Heart right ventricle (tissue), 16 donors: ENCODE data around the gene YPEL2. TPM values are rescaled to one million over a fixed set of nuclear protein-coding genes. Genes with fewer than 3 reads are reported as not detected.

Source experiments
- ATAC-seq, 8 donors: fragments of 200-7000 bp; cut with Tn5 transposase; one replicate each; pipeline ENCODE4 v1.9.1; 2020; ENCODE audit warnings: mild to moderate bottlenecking in 8 of 8, moderate library complexity in 8 of 8, moderate number of reproducible peaks in 1 of 8
- DNase-seq, 2 donors: peaks; one replicate each; pipeline ENCODE4 v3.0.0-alpha.2; 2020
- H3K27ac ChIP-seq, 10 donors: fragments of 200-600 bp; sonication (generic) in 2 of 10; one replicate each; pipeline versions ENCODE4 v1.5.0 to v1.8.0; 2020 to 2022; ENCODE audit warnings: mild to moderate bottlenecking in 3 of 10
- H3K27me3 ChIP-seq, 7 donors: fragments of 200-600 bp; one replicate each; pipeline ENCODE4 v1.8.0; 2021 to 2022; ENCODE audit warnings: mild to moderate bottlenecking in 2 of 7
- H3K36me3 ChIP-seq, 9 donors: fragments of 200-600 bp; sonication (generic) in 1 of 9; one replicate each; pipeline versions ENCODE4 v1.5.0 to v1.8.0; 2020 to 2022; ENCODE audit warnings: mild to moderate bottlenecking in 2 of 9
- H3K4me1 ChIP-seq, 9 donors: fragments of 200-600 bp; sonication (generic) in 1 of 9; one replicate each; pipeline versions ENCODE4 v1.5.0 to v1.8.0; 2020 to 2022; ENCODE audit warnings: mild to moderate bottlenecking in 4 of 9
- H3K4me3 ChIP-seq, 10 donors: fragments of 200-600 bp; sonication (generic) in 2 of 10; one replicate each; pipeline versions ENCODE4 v1.5.0 to v1.8.0; 2020 to 2022; ENCODE audit warnings: mild to moderate bottlenecking in 7 of 10, moderate library complexity in 2 of 10
- H3K9me3 ChIP-seq, 11 donors: fragments of 200-600 bp in 10 of 11; sonication (generic) in 2 of 11; one replicate each; pipeline versions ENCODE4 v1.5.0 to v1.8.0; 2013 to 2022; ENCODE audit warnings: mild to moderate bottlenecking in 2 of 11, control low read depth in 1 of 11, moderate library complexity in 1 of 11
- CTCF ChIP-seq, 9 donors: fragments of 200-600 bp; sonication (generic) in 2 of 9; IDR thresholded peaks; one replicate each; pipeline versions ENCODE4 v1.5.0 to v1.8.0; 2021 to 2022; ENCODE audit warnings: antibody characterized with exemption in 9 of 9, mild to moderate bottlenecking in 5 of 9, moderate library complexity in 1 of 9
- WGBS, 2 donors: extraction: QIAGEN DNeasy Blood & Tissue Kit; methylation state at CpG; one replicate each; pipeline ENCODE4 v1.1.7; 2013; ENCODE audit warnings: inconsistent platforms in 1 of 2; 5-methylcytosine and 5-hydroxymethylcytosine counted together
- intact Hi-C, 10 donors: fragments of 100-400 bp; cut with DNase I; formaldehyde crosslinking; loops; one replicate each; pipeline versions ENCODE4 v1.11.1 to v1.14.2; 2022
- polyA plus RNA-seq, 2 donors: library from polyadenylated mRNA; stranded (reverse); fragments of 200-250 nt; gene quantifications; one replicate each; pipeline ENCODE4 v1.2.3, GENCODE V29; 2013
- total RNA-seq, 10 donors: library from RNA; stranded (reverse); fragmentation: NEBNext Ultra II Directional in 3 of 10; extraction: Animal tissue kit (Norgen Biotek cat#: 25700) in 3 of 10; gene quantifications; one replicate each; pipeline versions ENCODE4 v1.2.1 to v1.2.4, GENCODE V29; 2021 to 2023
- donor health status: Arrhythmogenic right ventricular cardiomyopathy.
- donor health status: ischemic (EF 13 %, LVEDD 7.1; RV severe dilation, severe dysfunction).
- donor health status: healthy with polysubstance abuse.
- donor health status: DM: no; HTN: yes; CAD: no.
- donor health status: DM: no; HTN: no; CAD: no.
- donor health status: ischemic (EF 25% LVEDD 6.9; RV normal size, moderate dysfunction).
- donor health status: ischemic (EF 25% LVEDD 5.7; RV mildly dilated, moderate dysfunction).
- donor health status: healthy.
- donor health status: DM: yes; HTN: yes; CAD: no.
- donor health status: Ischemic cardiomyopathy.
- donor health status: ischemic (EF 35%, LVEDD 5.7; RV mildly dilated, moderate dysfunction).
- donor health status: nonischemic (EF 11% LVEDD 7.7; RV severe dilation, severe dysfunction).
- donor health status: DM: yes; HTN: yes; CAD: no.
- donor health status: PGD.
- donor health status: ischemic (EF 29% LVEDD 5.4; RV normal size, mild dysfunction).
- donor health status: nonischemic (EF 23%, LVEDD 6.1; RV moderate dilation, normal function).

Gene YPEL2
- total and polyA plus RNA-seq, 12 donors = 5.0 to 57.1 (median 36.5) TPM

- no peaks in the 10 kb centered on the region for H3K9me3 ChIP-seq
- peaks cover 0 to 3% (median 0%) of the 10 kb centered on the region in 9 donors for H3K36me3 ChIP-seq
- peak overlapping the region; percentile 89 to 97 (median 92) for H3K27ac ChIP-seq
- no peaks in the 10 kb centered on the region for H3K27me3 ChIP-seq
- H3K4me3 ChIP-seq = no peak overlapping the region
- 86 to 89% methylated on average over 4 of the region's 4 CpGs for WGBS, 2 donors
- ATAC-seq (no peak), DNase-seq (no peak)
- TF ChIP-seq CTCF (IDR thresholded peaks at IDR 0.05) = no peak
- peaks cover 64 to 100% (median 99%) of the 10 kb centered on the region in 9 donors for H3K4me1 ChIP-seq
- intact Hi-C loops = loop anchor here in 6 of 10 donors (5.0 to 10.0 kb wide), 4 partner anchors 42 to 53 kb away; partner anchors contain the start of gene YPEL2 (in 1 of the 6)
These were observed 43.2 kb downstream of the YPEL2 start for GRCh38 chr17:59374612-59375011.

GRCh38 chr17:59375857-59376256, 44.4 kb downstream of the YPEL2 start:
- TF ChIP-seq CTCF (IDR thresholded peaks at IDR 0.05) = no peak
- H3K4me1 ChIP-seq = peaks cover 61 to 100% (median 98%) of the 10 kb centered on the region in 9 donors
- H3K9me3 ChIP-seq = no peaks in the 10 kb centered on the region
- intact Hi-C loops = loop anchor here in 2 of 10 donors (5.0 to 10.0 kb wide), 2 partner anchors 46 to 49 kb away; no protein-coding TSS in a partner anchor
- H3K27ac ChIP-seq = peak overlapping the region in 9 of 10 donors; percentile 89 to 97 (median 93)
- peaks cover 0 to 3% (median 0%) of the 10 kb centered on the region in 9 donors for H3K36me3 ChIP-seq
- DNase-seq (no peak), ATAC-seq (no peak)
- no peaks in the 10 kb centered on the region for H3K27me3 ChIP-seq
- no peak overlapping the region for H3K4me3 ChIP-seq

GRCh38 chr17:59376506-59376905, 45.1 kb downstream of the YPEL2 start:
- no peaks in the 10 kb centered on the region for H3K9me3 ChIP-seq
- peaks cover 61 to 100% (median 98%) of the 10 kb centered on the region in 9 donors for H3K4me1 ChIP-seq
- DNase-seq (no peak), ATAC-seq (no peak)
- H3K27me3 ChIP-seq = no peaks in the 10 kb centered on the region
- intact Hi-C loops = loop anchor here in 2 of 10 donors (5.0 to 10.0 kb wide), 2 partner anchors 46 to 48 kb away; no protein-coding TSS in a partner anchor
- TF ChIP-seq CTCF (IDR thresholded peaks at IDR 0.05) = no peak
- peak overlapping the region in 9 of 10 donors; percentile 89 to 97 (median 93) for H3K27ac ChIP-seq
- WGBS, 2 donors = 95 to 98% methylated on average over 5 of the region's 5 CpGs
- peaks cover 0 to 3% (median 0%) of the 10 kb centered on the region in 9 donors for H3K36me3 ChIP-seq
- H3K4me3 ChIP-seq = no peak overlapping the region

- Histone ChIP-seq H3K27me3 (no peaks in the 10 kb centered on the region), H3K27ac (peak overlapping the region; percentile 11 to 97 (median 90)), H3K4me1 (peaks cover 63 to 100% (median 98%) of the 10 kb centered on the region in 9 donors), H3K9me3 (no peaks in the 10 kb centered on the region), H3K36me3 (peaks cover 0 to 3% (median 0%) of the 10 kb centered on the region in 9 donors), H3K4me3 (no peak overlapping the region)
- no peak for ATAC-seq
- no peak for DNase-seq
- intact Hi-C loops = loop anchor here in 2 of 10 donors (5.0 to 10.0 kb wide), 2 partner anchors 45 to 47 kb away; no protein-coding TSS in a partner anchor
- no peak for TF ChIP-seq CTCF (IDR thresholded peaks at IDR 0.05)
- 55 to 59% methylated on average over 3 of the region's 3 CpGs for WGBS, 2 donors
These were observed 46.0 kb downstream of the YPEL2 start for GRCh38 chr17:59377410-59377809.
